ENCODE results near the gene HDAC5.

The HDAC5 gene

DNA sequence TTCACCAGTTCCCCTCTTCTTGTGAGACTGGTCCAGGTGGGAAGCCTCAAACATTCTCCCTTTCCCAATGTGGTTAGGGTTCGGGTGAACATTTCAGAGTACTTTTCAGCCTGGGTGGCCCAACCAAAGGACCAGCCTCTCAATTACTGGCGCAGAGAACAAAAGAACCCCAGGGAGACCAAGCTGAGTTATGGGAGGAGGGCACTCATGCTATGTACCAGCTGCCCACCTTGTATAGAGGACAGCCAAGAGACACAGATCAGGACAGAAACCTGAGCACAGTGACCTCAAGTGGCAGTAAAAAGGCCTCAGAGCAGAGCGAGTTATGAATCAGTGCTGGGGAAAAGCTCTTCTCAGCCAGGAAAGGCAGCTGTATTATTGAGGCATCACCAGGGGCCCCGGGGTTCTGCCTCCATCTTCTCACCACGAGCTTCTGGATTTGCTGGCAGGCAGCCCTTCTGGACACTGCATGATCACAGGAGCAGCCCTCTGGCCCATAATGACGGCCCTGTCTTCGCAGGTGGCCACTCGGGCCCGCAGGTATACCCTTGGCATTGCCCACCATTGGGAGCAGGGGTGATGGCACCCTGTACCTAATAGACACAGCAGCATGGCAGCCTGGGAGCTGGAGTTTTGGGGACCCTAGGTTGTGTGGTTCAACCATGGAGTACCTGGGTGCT, 49.1 kb downstream of the HDAC5 start:
- Histone ChIP-seq H4K20me1 (ENCODE audit: insufficient read depth, low read length) (peaks cover 2% of the 10 kb centered on the region; the same call in 1 of the 2 replicates), H2AFZ (ENCODE audit: low read depth, low read length) (no peak overlapping the region), H3K4me3 (ENCODE audit: low read depth in 1 of 2, low read length in 2 of 2) (no peak overlapping the region), H3K27me3 (ENCODE audit: insufficient read depth, low read length, poor library complexity) (no peaks in the 10 kb centered on the region), H3K36me3 (ENCODE audit: insufficient read depth, low read length) (peaks cover 42% of the 10 kb centered on the region), H3K4me1 (ENCODE audit: insufficient read depth, low read length) (peaks cover 28% of the 10 kb centered on the region), H3K9ac (ENCODE audit: low read depth, low read length) (no peak overlapping the region), H3K79me2 (ENCODE audit: insufficient read depth, low read length) (peaks cover 31% of the 10 kb centered on the region), H3K9me3 (ENCODE audit: insufficient read depth, low read length, severe bottlenecking) (no peaks in the 10 kb centered on the region), H3K27ac (ENCODE audit: low read length) (no peak overlapping the region), H3K4me2 (ENCODE audit: insufficient read depth, low read length) (no peak overlapping the region)
- no peak for DNase-seq
- TF ChIP-seq EZH2 (IDR thresholded peaks at IDR 0.05; ENCODE audit: borderline replicate concordance, low read depth, low read length, severe bottlenecking): no peak
- TF ChIP-seq, protein P1, sequence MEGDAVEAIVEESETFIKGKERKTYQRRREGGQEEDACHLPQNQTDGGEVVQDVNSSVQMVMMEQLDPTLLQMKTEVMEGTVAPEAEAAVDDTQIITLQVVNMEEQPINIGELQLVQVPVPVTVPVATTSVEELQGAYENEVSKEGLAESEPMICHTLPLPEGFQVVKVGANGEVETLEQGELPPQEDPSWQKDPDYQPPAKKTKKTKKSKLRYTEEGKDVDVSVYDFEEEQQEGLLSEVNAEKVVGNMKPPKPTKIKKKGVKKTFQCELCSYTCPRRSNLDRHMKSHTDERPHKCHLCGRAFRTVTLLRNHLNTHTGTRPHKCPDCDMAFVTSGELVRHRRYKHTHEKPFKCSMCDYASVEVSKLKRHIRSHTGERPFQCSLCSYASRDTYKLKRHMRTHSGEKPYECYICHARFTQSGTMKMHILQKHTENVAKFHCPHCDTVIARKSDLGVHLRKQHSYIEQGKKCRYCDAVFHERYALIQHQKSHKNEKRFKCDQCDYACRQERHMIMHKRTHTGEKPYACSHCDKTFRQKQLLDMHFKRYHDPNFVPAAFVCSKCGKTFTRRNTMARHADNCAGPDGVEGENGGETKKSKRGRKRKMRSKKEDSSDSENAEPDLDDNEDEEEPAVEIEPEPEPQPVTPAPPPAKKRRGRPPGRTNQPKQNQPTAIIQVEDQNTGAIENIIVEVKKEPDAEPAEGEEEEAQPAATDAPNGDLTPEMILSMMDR (IDR thresholded peaks at IDR 0.05; ENCODE audit: borderline replicate concordance, extremely low read depth, low read length, poor library complexity, severe bottlenecking): no peak
- no peak for ATAC-seq (ENCODE audit: insufficient read depth, low read depth)

DNA sequence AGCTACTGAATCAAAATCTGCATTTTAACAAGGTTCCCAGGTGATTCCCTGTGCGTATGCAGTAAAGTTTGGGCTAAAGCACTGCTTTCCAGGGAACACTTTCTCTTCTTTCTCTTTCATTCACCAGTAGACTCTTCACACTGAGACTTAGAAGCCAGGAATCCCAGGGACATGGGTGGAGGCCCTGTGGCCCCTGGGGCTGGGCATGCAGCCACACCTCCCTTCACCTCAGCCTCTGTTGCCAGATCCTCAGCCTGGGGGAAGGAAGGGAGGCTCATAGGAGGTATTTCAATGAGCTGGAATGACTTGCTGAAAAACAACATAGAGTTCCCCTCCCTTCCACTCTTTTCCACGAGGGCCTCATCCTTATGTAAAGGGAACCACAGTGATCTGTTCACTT, 51.7 kb downstream of the HDAC5 start:
- H3K9ac ChIP-seq (ENCODE audit: low read depth, low read length): peak overlapping the region; percentile 91
- no peak for ATAC-seq (ENCODE audit: insufficient read depth, low read depth)
- H3K27me3 ChIP-seq (ENCODE audit: insufficient read depth, low read length, poor library complexity): no peaks in the 10 kb centered on the region
- DNase-seq: no peak
- no peak for TF ChIP-seq EZH2 (IDR thresholded peaks at IDR 0.05; ENCODE audit: borderline replicate concordance, low read depth, low read length, severe bottlenecking)
- TF ChIP-seq, protein P1 (IDR thresholded peaks at IDR 0.05; ENCODE audit: borderline replicate concordance, extremely low read depth, low read length, poor library complexity, severe bottlenecking): no peak
- H3K9me3 ChIP-seq (ENCODE audit: insufficient read depth, low read length, severe bottlenecking): no peaks in the 10 kb centered on the region
- peaks cover 38% of the 10 kb centered on the region for H3K36me3 ChIP-seq (ENCODE audit: insufficient read depth, low read length)
- H3K4me1 ChIP-seq (ENCODE audit: insufficient read depth, low read length): peaks cover 37% of the 10 kb centered on the region
- H4K20me1 ChIP-seq (ENCODE audit: insufficient read depth, low read length): peaks cover 2% of the 10 kb centered on the region; the same call in 1 of the 2 replicates
- H3K27ac ChIP-seq (ENCODE audit: low read length): peak overlapping the region; percentile 95
- H3K79me2 ChIP-seq (ENCODE audit: insufficient read depth, low read length): peaks cover 39% of the 10 kb centered on the region
- H3K4me3 ChIP-seq (ENCODE audit: low read depth in 1 of 2, low read length in 2 of 2): peak overlapping the region; percentile 45 to 99; a peak in 3 of 4 replicates
- peak overlapping the region; percentile 90 for H3K4me2 ChIP-seq (ENCODE audit: insufficient read depth, low read length)
- H2AFZ ChIP-seq (ENCODE audit: low read depth, low read length): no peak overlapping the region

DNA sequence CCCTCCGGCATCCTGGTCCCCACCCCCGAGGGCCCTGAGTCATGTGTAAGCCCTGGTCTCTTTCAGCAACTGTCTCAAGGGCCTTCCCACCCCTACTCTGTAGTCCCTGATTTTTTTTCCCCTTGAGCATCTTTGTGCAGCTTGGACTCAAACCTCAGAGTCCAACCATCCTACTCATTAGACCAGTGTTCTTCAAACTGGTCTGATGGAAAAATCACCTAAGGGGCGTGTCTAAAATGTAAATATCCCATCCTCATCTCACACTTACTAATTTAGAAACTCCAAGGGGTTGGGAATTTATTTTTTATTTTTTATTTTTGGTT, 52.3 kb downstream of the HDAC5 start:
- Histone ChIP-seq H3K27ac (ENCODE audit: low read length) (peak overlapping the region; percentile 95), H4K20me1 (ENCODE audit: insufficient read depth, low read length) (peaks cover 2% of the 10 kb centered on the region; the same call in 1 of the 2 replicates), H3K4me2 (ENCODE audit: insufficient read depth, low read length) (peak overlapping the region; percentile 90), H3K9ac (ENCODE audit: low read depth, low read length) (peak overlapping the region; percentile 91), H3K4me3 (ENCODE audit: low read depth in 1 of 2, low read length in 2 of 2) (peak overlapping the region; percentile 45 to 99), H3K36me3 (ENCODE audit: insufficient read depth, low read length) (peaks cover 31% of the 10 kb centered on the region), H3K27me3 (ENCODE audit: insufficient read depth, low read length, poor library complexity) (no peaks in the 10 kb centered on the region), H2AFZ (ENCODE audit: low read depth, low read length) (peak overlapping the region; percentile 98), H3K9me3 (ENCODE audit: insufficient read depth, low read length, severe bottlenecking) (no peaks in the 10 kb centered on the region), H3K79me2 (ENCODE audit: insufficient read depth, low read length) (peaks cover 45% of the 10 kb centered on the region), H3K4me1 (ENCODE audit: insufficient read depth, low read length) (peaks cover 39% of the 10 kb centered on the region)
- no peak for ATAC-seq (ENCODE audit: insufficient read depth, low read depth)
- no peak for DNase-seq
- TF ChIP-seq, protein P1 (IDR thresholded peaks at IDR 0.05; ENCODE audit: borderline replicate concordance, extremely low read depth, low read length, poor library complexity, severe bottlenecking): no peak
- no peak for TF ChIP-seq EZH2 (IDR thresholded peaks at IDR 0.05; ENCODE audit: borderline replicate concordance, low read depth, low read length, severe bottlenecking)

All from DND-41 (cell line).